Spinal cord (tissue), 10 donors: ENCODE measurements around the gene SEPTIN1. TPM values are rescaled to one million over a fixed set of nuclear protein-coding genes. Genes with fewer than 3 reads are reported as not detected.

Source experiments
- DNase-seq, 6 donors: peaks; one replicate each; pipeline versions ENCODE4 v3.0.0 to v3.0.0-alpha.2; 2013 to 2015; ENCODE audit warnings: low spot score in 6 of 6, low read depth in 4 of 6
- H3K27ac ChIP-seq: one replicate; pipeline ENCODE4 v1.5.1; 2013; ENCODE audit warnings: low read depth, low read length, control low read depth
- H3K27me3 ChIP-seq: one replicate; pipeline ENCODE4 v1.6.1; 2013; ENCODE audit warnings: low read length; ENCODE audit not compliant: control insufficient read depth, insufficient read depth
- H3K36me3 ChIP-seq: one replicate; pipeline ENCODE4 v1.6.1; 2013; ENCODE audit warnings: low read length; ENCODE audit not compliant: control insufficient read depth, insufficient read depth
- H3K4me1 ChIP-seq: one replicate; pipeline ENCODE4 v1.6.1; 2013; ENCODE audit warnings: low read length; ENCODE audit not compliant: control insufficient read depth, insufficient read depth
- H3K4me3 ChIP-seq: one replicate; pipeline ENCODE4 v1.5.1; 2013; ENCODE audit warnings: low read depth, low read length, control low read depth
- H3K9me3 ChIP-seq: one replicate; pipeline ENCODE4 v1.6.1; 2013; ENCODE audit warnings: low read length; ENCODE audit not compliant: control insufficient read depth, insufficient read depth
- WGBS: methylation state at CpG from one replicate; pipeline ENCODE4 v1.1.5; 2013; ENCODE audit warnings: missing lambda C conversion rate; ENCODE audit not compliant: insufficient coverage; 5-methylcytosine and 5-hydroxymethylcytosine counted together
- polyA plus RNA-seq, 2 donors: library from polyadenylated mRNA; unstranded; fragments of 120-200 nt; gene quantifications; one replicate each; pipeline ENCODE4 v1.2.1, GENCODE V29; 2013; ENCODE audit not compliant: insufficient read length in 2 of 2
- total RNA-seq, 2 donors: library from RNA; depleted of rRNA in 1 of 2; stranded (reverse); fragments of 120-200 nt in 1 of 2; fragments of >200 nt in 1 of 2; gene quantifications; one replicate each; pipeline versions ENCODE4 v1.2.3 to v1.2.4, GENCODE V29; 2013 to 2014
- donor health status: healthy.

The SEPTIN1 gene
- total and polyA plus RNA-seq, 4 donors: 0.10 to 5.9 (median 2.7) TPM

DNA sequence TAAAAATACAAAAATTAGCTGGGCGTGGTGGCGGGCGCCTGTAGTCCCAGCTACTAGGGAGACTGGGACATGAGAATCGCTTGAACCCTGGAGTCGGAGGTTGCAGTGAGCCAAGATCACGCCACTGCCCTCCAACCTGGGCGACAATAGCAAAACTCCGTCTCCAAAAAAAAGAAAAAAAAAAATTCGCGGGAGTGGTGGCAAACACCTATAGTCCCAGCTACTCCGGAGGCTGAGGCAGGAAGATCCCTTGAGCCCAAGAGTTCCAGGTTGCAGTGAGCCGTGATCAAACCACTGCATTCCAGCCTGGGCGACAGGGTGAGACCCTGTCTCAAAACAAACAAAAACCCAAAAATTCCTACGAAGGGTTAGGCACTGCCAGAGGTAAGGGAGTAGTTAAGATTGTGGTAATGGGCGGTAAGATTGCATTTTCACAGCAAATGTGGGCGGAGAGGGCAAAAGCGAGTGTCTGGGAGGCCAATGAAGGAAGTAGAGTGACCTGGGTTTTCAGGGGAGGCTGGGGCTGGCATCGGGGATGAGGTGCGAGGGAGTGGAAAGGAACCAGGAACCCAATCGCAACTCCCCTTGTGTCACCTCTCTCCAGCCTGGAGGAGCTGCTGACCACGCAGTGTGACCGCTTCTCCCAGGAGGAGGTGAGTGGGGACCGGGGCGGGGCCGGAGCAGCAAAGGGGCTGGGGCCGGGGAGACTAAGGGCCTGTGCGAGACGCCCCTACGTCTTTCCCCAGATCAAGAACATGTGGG is 5.1 kb downstream of the SEPTIN1 start:
- WGBS: 53% methylated on average over 23 of the region's 29 CpGs
- Histone ChIP-seq H3K4me1 (peaks cover 35% of the 10 kb centered on the region), H3K4me3 (peak overlapping the region; percentile 95), H3K9me3 (no peaks in the 10 kb centered on the region), H3K36me3 (peaks cover 8% of the 10 kb centered on the region), H3K27me3 (no peaks in the 10 kb centered on the region), H3K27ac (peak overlapping the region; percentile 100)
- peak in 1 of 6 donors; percentile 9 for DNase-seq

DNA sequence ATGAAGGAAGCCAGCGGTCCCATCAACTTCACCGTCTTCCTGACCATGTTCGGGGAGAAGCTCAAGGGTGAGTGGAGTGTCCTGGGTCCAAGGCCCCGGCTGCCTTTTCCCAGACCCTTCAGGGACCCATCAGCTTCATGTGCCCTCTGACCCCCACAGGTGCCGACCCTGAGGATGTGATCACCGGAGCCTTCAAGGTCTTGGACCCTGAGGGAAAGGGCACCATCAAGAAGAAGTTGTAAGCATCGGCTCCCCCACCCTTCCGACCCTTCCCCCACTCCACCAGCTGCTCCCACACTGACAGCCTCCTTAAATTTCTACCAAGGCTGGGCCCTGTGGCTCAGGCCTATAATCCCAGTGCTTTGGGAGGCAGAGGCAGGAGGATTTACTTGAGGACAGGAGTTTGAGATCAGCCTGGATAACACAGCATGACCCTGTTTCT is 5.9 kb downstream of the SEPTIN1 start:
- Histone ChIP-seq H3K27me3 (no peaks in the 10 kb centered on the region), H3K9me3 (no peaks in the 10 kb centered on the region), H3K36me3 (peaks cover 8% of the 10 kb centered on the region), H3K4me3 (no peak overlapping the region), H3K27ac (no peak overlapping the region), H3K4me1 (peaks cover 41% of the 10 kb centered on the region)
- DNase-seq: no peak
- WGBS: 90% methylated on average over 6 of the region's 8 CpGs

GRCh38 chr16:30375864-30376263 is 6.5 kb downstream of the SEPTIN1 start:
- DNase-seq: peak in 1 of 6 donors; percentile 2
- Histone ChIP-seq H3K4me3 (no peak overlapping the region), H3K27ac (no peak overlapping the region), H3K27me3 (no peaks in the 10 kb centered on the region), H3K9me3 (no peaks in the 10 kb centered on the region), H3K36me3 (peaks cover 6% of the 10 kb centered on the region), H3K4me1 (peaks cover 47% of the 10 kb centered on the region)
- 83% methylated on average over 2 of the region's 8 CpGs for WGBS

DNA sequence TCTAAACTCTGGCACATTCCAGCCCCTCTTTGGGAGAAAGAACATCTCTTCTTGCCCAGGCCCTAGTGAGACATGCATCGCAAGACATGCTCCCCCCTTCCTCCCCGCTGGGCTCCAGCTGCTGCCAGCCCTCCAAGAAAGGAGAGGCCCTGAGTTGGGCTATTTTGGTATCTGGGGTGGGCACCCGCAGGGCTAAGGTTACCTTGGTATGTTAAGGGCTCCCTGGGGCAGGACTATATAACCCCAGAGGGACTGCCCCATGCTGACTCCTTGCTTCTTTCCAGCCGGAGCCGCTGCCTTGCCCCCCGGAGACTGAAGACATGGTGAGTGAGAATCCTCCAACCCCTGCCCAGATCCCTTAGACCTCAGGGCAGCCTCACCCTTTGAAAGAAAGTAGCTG is 7.8 kb downstream of the SEPTIN1 start, which contains the start of gene MYL11:
TSS of gene MYL11 (plus strand) at position 265 of the 400 bp plus-strand sequence. CDS start at position 321, 56 bp downstream.
- peak in 1 of 6 donors; percentile 0 for DNase-seq
- Histone ChIP-seq H3K27me3 (no peaks in the 10 kb centered on the region), H3K9me3 (no peaks in the 10 kb centered on the region), H3K4me1 (peaks cover 44% of the 10 kb centered on the region), H3K4me3 (no peak within 1 kb of the TSS), H3K36me3 (peaks cover 4% of the 10 kb centered on the region), H3K27ac (no peak within 1 kb of the TSS)
- WGBS: 91% methylated on average over 3 of the region's 6 CpGs

- DNase-seq: no peak
- WGBS: 94% methylated on average over 4 of the region's 5 CpGs
- Histone ChIP-seq H3K9me3 (no peaks in the 10 kb centered on the region), H3K4me1 (peaks cover 44% of the 10 kb centered on the region), H3K36me3 (peaks cover 8% of the 10 kb centered on the region), H3K4me3 (no peak overlapping the region), H3K27me3 (no peaks in the 10 kb centered on the region), H3K27ac (no peak overlapping the region)
These were observed 9.6 kb downstream of the SEPTIN1 start for GRCh38 chr16:30372725-30373124.

- no peak for DNase-seq
- Histone ChIP-seq H3K4me3 (no peak overlapping the region), H3K4me1 (peaks cover 42% of the 10 kb centered on the region), H3K27ac (peak overlapping the region; percentile 97), H3K36me3 (peaks cover 11% of the 10 kb centered on the region), H3K9me3 (no peaks in the 10 kb centered on the region), H3K27me3 (no peaks in the 10 kb centered on the region)
- 87% methylated on average over 4 of the region's 6 CpGs for WGBS
These were observed 10.2 kb downstream of the SEPTIN1 start for GRCh38 chr16:30372038-30372712.

DNA sequence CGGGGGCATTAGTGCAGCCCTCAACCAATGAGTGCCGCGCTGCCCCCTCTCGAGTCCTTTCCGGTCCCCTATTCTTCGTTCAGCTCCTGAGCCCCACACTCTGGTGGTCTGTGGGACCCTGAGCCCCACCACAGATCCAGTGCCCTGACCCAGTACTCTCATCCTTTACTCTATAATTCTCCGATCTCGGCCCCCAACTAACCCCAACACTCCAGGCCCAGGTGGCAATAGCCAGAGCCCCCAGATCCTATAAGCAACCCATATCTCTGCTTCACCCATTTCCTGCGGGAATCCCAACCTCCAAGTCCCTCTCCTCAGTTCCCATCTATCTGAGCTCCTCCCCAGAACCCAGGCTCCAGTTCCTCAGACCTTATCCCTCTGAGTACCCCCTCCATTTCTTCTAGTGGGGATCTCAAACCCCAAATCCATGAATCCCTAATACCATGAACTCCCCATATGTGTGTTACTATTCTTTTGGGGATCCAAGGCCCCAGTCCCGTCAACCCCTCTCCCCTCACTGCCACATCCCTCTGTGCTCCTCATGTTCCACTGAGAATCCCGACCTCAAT is 11.0 kb downstream of the SEPTIN1 start:
- DNase-seq: no peak
- peak overlapping the region; percentile 97 for H3K27ac ChIP-seq
- no peaks in the 10 kb centered on the region for H3K27me3 ChIP-seq
- peak overlapping the region; percentile 58 for H3K4me3 ChIP-seq
- WGBS: 21% methylated on average over 11 of the region's 11 CpGs
- no peaks in the 10 kb centered on the region for H3K9me3 ChIP-seq
- H3K4me1 ChIP-seq: peaks cover 39% of the 10 kb centered on the region
- peaks cover 14% of the 10 kb centered on the region for H3K36me3 ChIP-seq

DNA sequence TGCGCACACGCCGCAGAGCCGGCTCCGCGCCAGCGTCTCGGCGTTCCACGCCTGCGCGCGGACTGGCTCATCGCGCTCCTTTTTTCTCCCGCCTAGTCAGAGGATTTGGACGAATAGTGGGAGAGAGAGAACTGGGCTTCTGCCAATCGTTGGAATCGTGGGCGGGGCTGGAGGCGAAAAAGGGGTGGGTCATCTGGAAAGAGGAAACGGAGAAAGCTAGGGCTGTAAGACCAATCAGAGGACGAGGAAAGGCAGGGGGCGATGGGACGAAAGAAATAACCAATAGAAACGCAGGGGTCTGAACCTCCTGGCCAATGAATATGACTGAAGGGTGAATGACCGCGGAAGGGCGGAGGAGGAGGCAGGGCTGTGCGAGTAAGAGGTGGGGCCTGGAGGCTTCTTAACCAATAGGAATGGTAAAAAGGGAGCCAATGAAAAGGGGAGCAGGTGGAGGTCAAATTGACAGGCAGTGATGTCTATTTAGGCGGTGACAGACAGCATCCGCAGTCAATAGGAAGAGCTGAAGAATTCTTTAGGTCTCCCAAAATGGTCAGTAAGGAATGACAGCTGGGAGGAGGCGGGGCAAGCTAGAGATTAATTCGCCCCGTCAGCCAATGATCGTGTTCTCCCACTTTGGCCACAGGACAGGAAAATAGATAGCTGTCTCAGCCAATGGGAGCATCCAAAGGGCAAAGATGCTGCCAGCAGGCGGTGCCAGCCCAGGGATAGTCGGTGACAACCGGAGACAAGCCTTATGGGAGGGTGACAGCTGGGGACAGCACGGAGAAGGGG is 11.7 kb downstream of the SEPTIN1 start, which contains the start of gene TBC1D10B:
TSS of gene TBC1D10B (minus strand) at position 39 of the 792 bp plus-strand sequence. CDS start 311 bp downstream, outside the sequence.
- Histone ChIP-seq H3K9me3 (no peaks in the 10 kb centered on the region), H3K4me3 (peak within 1 kb of the TSS; percentile 68), H3K27ac (peak within 1 kb of the TSS; percentile 97), H3K27me3 (no peaks in the 10 kb centered on the region), H3K4me1 (peaks cover 43% of the 10 kb centered on the region), H3K36me3 (peaks cover 15% of the 10 kb centered on the region)
- under 1% methylated on average over 39 of the region's 40 CpGs for WGBS
- DNase-seq: peak; percentile 99 to 100 (median 100)

GRCh38 chr16:30369938-30370455 is 12.4 kb downstream of the SEPTIN1 start:
- H3K36me3 ChIP-seq: peaks cover 21% of the 10 kb centered on the region
- DNase-seq: no peak
- no peaks in the 10 kb centered on the region for H3K9me3 ChIP-seq
- H3K4me1 ChIP-seq: peaks cover 49% of the 10 kb centered on the region
- H3K27me3 ChIP-seq: no peaks in the 10 kb centered on the region
- WGBS: under 1% methylated on average over 76 of the region's 76 CpGs
- peak overlapping the region; percentile 67 for H3K27ac ChIP-seq
- peak overlapping the region; percentile 68 for H3K4me3 ChIP-seq
